ENCODE data around the gene USP54. TPM values are rescaled to one million over a fixed set of nuclear protein-coding genes. Genes with fewer than 3 reads are reported as not detected.

USP54 gene
- total RNA-seq, 1 experiment from 2014 or later = 37.9 TPM

GRCh38 chr10:73552819-73553715 is 38.1 kb downstream of the USP54 start:
- no peak overlapping the region for H4K8ac ChIP-seq (replicated peaks; ENCODE audit: insufficient read length, low read depth, low read length)
- no peak overlapping the region for H3K4me3 Mint-ChIP-seq
- no peak overlapping the region for H2BK12ac ChIP-seq (ENCODE audit: insufficient read length, low read depth, low read length)
- peaks cover 0 to 7% (median 3%) of the 10 kb centered on the region in 3 experiments; a peak in 3 of 7 replicates for H3K36me3 Mint-ChIP-seq (ENCODE audit: insufficient read depth in 1 of 3, low read depth in 3 of 3)
- no peaks in the 10 kb centered on the region for H3K27me3 ChIP-seq (ENCODE audit: insufficient read depth, low read length)
- H3K4me1 ChIP-seq (ENCODE audit: insufficient read depth, low read length) = no peaks in the 10 kb centered on the region
- H3K4ac ChIP-seq (ENCODE audit: low read depth, low read length) = no peak overlapping the region
- H2BK120ac ChIP-seq (ENCODE audit: low read depth, low read length, poor library complexity, severe bottlenecking) = no peak overlapping the region
- H4K91ac ChIP-seq (ENCODE audit: insufficient read length, low read depth, low read length) = no peak overlapping the region
- H2BK20ac ChIP-seq (ENCODE audit: low read depth, low read length, poor library complexity, severe bottlenecking) = no peak overlapping the region
- DNase-seq = no peak
- H3T11ph ChIP-seq (ENCODE audit: low read length) = no peak overlapping the region
- no peak overlapping the region for H2BK5ac ChIP-seq (ENCODE audit: insufficient read length, low read length)
- no peaks in the 10 kb centered on the region for H3K9me3 ChIP-seq (ENCODE audit: control insufficient read depth, low read depth, low read length)
- no peak overlapping the region for H3K9ac ChIP-seq (ENCODE audit: extremely low read depth, insufficient read length, low read length)
- no peak overlapping the region for H3K18ac ChIP-seq (ENCODE audit: insufficient read length, low read depth, low read length)
- H3K27ac ChIP-seq (ENCODE audit: insufficient read length, low read depth, low read length) = no peak overlapping the region
- H3K23ac ChIP-seq (ENCODE audit: insufficient read length, low read depth, low read length) = no peak overlapping the region
- H3K27me3 Mint-ChIP-seq (ENCODE audit: low read depth) = no peaks in the 10 kb centered on the region
- no peaks in the 10 kb centered on the region for H3K79me1 ChIP-seq (ENCODE audit: insufficient read depth, low read depth, low read length, poor library complexity, severe bottlenecking)
- no peak overlapping the region for H3K14ac ChIP-seq (ENCODE audit: insufficient read depth, low read length)
- H4K20me1 ChIP-seq (ENCODE audit: control insufficient read depth, insufficient read depth, insufficient read length) = no peaks in the 10 kb centered on the region
- no peaks in the 10 kb centered on the region for H3K9me3 Mint-ChIP-seq
- no peak overlapping the region for H2AK5ac ChIP-seq (ENCODE audit: insufficient read length, low read length)
- TF ChIP-seq CTCF (conservative IDR thresholded peaks at IDR 0.05) = no peak
- peaks cover 2 to 4% of the 10 kb centered on the region in 2 experiments; a peak in 1 of 4 replicates for H3K4me1 Mint-ChIP-seq
- no CpG with 5 or more reads among the region's 3 CpGs for WGBS (ENCODE audit: extremely low coverage, insufficient read length, low lambda C conversion rate)
- no peak overlapping the region for H4K5ac ChIP-seq (ENCODE audit: insufficient read length, low read depth, low read length)
- no peak overlapping the region; a peak in 2 of 7 replicates for H3K27ac Mint-ChIP-seq
- H3K4me2 ChIP-seq (ENCODE audit: insufficient read depth, insufficient read length, low read length) = no peak overlapping the region
- H3K56ac ChIP-seq (ENCODE audit: insufficient read length, low read depth, low read length) = no peak overlapping the region
- no peak overlapping the region for H2BK15ac ChIP-seq (ENCODE audit: low read depth, low read length)
- no peaks in the 10 kb centered on the region for H3K79me2 ChIP-seq (ENCODE audit: insufficient read depth, low read length)
- H2AFZ ChIP-seq (ENCODE audit: low read length) = no peak overlapping the region
- no peaks in the 10 kb centered on the region for H3K23me2 ChIP-seq (ENCODE audit: insufficient read length, low read depth, low read length, poor library complexity, severe bottlenecking)

All from H9 (cell line).